Measurements from ENCODE around the gene IMMP2L. TPM values are rescaled to one million over a fixed set of nuclear protein-coding genes. Genes with fewer than 3 reads are reported as not detected.

Gene IMMP2L
- total and polyA plus RNA-seq, 2 of the 8 experiments (the other 6 are each of a cell fraction or from before 2014, with no cell fraction given), result 2.3 to 10.1 TPM

GRCh38 chr7:111476586-111477293 lies 85.6 kb downstream of the IMMP2L start (continued):
- no peak for TF ChIP-seq CHD7 (IDR thresholded peaks at IDR 0.05; ENCODE audit: insufficient replicate concordance, low read length)
- no peak for TF ChIP-seq PHF8 (conservative IDR thresholded peaks at IDR 0.05; ENCODE audit: low read depth, low read length)
- no peak for TF ChIP-seq CTBP2 (IDR thresholded peaks at IDR 0.05; ENCODE audit: borderline replicate concordance, insufficient read depth, insufficient read length, low read length)
- no peak for TF ChIP-seq NANOG (IDR thresholded peaks at IDR 0.05; ENCODE audit: insufficient read depth, low read depth, low read length, poor library complexity, severe bottlenecking)
- TF ChIP-seq SUZ12 (IDR thresholded peaks at IDR 0.05; ENCODE audit: low read length), result no peak
- no peak for TF ChIP-seq MAX (IDR thresholded peaks at IDR 0.05)
- no peak for TF ChIP-seq RAD21 (IDR thresholded peaks at IDR 0.05 in 1 of 2, conservative IDR thresholded peaks at IDR 0.05 in 1 of 2; ENCODE audit: low read depth in 2 of 2, low read length in 2 of 2)

Measured in H1 (cell line).